NOMO-1 treated with dmso at 0.1 percent for 144 hours (cell line): ENCODE measurements around the gene CBFA2T3.
"Not testable (repeated sequence)": the region's sequence is repeated elsewhere in the genome, so short reads cannot be mapped to it uniquely, and the experiment has no call there.

Source experiments
- DNase-seq: peaks from one replicate; lab custom pipeline; 2025; ENCODE audit not compliant: unreplicated experiment; lab: John Stamatoyannopoulos, UW

CBFA2T3 gene

DNA sequence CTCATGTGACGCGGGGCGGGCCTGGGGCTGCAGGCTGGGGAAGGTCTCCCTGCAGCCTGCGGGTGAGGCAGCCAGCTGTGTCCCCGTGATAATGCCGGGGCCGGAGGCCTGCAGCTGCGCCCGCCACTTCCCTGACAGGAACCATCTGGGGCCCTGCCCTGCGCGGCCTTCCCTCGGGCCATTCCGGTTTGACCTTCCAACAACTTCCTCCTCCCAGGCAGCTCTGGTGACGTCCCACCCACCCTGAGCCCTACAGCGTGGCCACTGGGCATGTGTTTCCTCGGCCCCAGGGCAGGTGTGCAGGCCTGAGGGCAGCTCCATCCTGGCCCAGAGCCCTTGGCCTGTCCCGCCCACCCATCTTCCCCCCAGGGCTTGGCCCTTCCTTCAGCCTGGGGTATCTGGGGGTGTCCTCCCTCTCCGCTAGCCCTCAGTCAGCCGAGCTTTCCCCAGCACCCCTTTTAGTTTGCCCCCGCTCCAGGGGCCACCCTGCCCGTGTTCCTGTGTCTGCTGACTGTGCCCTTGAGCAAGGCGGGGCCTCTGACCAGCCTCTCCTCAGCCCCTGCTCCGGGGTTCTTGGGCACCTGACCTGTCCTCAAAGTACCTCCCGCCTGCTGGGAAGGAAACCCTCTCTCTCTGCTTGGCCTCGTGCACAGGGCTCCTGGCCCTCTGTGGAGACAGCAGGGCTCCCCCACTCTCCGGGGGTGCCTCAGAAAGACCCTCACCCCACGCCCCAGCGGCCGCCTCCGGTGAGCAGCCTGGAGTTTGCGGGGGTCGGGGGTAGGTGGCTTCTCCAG, at the start of gene CBFA2T3:
CBFA2T3 (minus strand) TSS at position 190 of the 794 bp plus-strand sequence. CDS start 400 bp downstream, outside the sequence.
- DNase-seq = peak; percentile 65

DNA sequence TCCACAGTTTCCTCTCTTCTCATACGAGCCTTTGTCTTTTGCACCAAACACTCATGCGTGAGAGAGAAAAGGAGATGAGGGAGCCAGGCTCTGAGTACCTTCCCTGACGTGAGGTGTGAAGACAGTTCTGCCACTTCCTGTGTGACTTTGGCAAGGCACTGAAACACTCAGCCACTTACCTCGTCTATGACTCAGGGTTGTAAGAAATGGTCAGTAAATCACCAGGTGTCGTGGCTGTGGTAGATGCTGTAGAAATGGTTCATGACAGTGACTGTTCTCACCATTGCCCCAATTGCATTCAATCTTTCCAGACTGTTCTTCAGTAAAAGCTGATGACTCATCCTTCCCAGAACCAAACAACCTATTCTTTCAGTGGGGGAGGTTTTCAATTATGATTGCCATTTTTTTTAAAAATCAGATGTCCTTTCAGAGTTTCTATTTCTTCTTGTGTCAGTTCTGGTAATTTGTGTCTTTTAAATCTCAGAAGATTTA, 49.2 kb upstream of the CBFA2T3 start:
- DNase-seq = peak; percentile 26

GRCh38 chr16:89025636-89026035, 48.6 kb upstream of the CBFA2T3 start:
- no peak for DNase-seq

DNA sequence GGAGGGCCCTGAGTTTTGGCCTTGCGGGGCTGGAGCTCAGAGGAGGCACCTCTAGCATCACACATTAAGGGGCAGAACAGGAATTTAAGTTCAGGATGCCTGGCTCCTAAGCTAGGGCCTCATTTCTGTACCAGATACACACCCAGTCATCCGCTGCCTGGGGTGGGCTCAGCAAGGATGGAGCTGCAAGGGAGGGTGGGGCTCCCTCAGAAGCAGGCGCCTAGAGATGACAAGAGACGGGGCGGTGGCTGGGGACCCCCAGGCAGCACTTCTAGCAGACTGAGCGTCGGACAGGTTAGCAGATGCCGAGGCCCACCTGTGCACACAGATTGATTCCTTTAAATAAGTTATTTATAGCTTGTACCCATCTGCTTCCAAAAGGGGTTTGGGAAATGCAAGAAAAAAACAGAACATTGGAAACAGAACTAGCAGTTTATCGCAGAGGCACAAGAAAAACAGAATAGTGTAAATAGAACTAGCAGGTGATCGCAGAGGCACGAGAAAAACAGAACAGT, 47.6 kb upstream of the CBFA2T3 start:
- no peak for DNase-seq

DNA sequence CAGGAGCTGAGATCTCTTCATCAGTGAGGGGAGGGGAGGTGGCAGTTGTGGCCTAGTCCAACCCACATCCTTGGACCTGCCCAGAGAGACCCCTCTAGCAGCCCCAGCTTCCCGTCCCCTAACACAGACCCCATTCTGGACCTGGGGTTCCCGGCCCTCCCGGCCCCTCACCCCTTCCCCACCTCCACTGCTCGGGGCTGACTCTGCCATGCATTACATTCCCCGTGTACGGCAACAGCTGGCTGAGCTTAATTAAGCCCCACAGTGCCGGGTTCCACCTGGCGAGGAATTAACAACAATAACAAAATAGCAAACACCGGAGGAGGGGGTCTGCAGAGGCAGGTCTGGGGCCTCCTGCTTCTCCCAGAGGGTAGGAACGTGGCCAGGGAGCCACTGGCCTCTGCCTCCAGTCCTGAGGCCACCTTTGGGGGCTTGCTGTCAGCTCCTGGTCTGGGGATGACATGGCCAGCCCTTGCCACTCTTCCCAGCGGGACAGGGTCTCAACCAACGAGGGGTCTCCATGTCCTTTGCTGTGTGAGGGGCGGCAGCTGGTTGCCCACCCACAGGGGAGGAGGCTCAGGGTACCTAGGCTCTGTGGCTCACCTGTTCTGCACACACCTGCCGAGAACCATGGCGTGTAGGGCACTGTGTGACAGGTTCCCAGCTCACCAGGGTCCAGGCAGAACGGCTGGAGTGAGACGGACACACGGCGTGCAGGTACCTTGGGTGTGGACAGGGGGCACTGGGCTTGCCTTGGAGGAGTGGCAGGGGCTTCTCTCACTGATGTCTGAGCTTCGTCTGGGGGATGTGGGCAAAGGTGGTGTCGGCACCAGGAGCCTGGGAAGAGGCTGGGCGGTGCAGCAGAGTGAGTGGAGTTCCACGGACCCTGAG, 46.9 kb upstream of the CBFA2T3 start:
- DNase-seq = no peak

DNA sequence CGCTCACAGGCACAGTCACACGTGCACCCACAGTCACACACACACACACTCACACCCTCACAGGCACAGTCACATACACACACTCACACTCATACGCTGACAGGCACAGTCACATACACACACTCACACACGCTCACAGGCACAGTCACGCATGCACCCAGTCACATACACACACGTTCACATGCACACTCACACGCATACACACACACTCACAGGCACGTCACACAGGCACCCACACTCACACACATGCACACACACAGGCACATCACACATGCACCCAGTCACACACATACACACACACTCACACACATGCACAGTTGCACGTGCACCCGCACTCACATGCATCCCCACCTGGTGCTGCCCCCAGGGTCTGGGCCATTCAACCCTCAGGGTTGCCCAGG, 46.1 kb upstream of the CBFA2T3 start:
- DNase-seq = no peak

DNA sequence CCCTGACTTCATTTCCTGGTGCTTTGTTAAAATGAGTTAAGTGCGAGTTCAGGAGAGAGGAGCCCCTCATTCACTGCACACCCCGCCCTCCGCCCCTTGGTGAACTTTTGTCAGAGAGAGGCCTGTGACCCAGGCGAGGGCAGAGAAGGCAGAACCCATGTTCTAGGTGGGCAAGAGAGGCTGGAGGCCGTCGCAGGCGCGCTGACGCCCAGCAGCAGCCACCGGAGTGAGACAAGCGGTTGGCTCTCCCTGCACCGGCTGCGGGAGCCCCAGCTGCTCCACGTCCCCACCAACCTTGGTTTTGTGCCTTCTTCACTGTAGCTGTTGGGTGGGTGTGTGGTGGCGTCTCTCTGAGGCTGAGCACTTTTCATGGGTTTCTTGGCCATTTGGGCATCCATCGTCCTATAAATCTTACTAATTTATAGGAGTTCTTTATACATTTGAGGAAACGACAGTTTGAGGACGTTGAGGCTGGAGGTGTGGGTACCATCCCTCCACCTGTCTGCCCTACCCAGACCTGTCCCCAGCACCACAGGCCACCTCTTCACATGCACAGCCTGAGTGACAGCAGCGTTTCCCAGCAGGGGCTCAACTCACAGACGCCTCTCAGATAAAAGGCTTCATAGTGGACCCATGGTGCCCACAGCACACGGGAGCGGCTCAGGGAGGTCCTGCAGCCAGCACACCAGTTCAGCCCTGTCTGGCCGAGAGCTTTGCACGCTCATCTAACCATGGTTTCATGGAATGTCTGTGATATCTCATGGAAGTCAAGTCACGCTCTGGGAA, 45.2 kb upstream of the CBFA2T3 start:
- DNase-seq = no peak

- DNase-seq = no peak
These were observed 44.1 kb upstream of the CBFA2T3 start for GRCh38 chr16:89020925-89021595.

DNA sequence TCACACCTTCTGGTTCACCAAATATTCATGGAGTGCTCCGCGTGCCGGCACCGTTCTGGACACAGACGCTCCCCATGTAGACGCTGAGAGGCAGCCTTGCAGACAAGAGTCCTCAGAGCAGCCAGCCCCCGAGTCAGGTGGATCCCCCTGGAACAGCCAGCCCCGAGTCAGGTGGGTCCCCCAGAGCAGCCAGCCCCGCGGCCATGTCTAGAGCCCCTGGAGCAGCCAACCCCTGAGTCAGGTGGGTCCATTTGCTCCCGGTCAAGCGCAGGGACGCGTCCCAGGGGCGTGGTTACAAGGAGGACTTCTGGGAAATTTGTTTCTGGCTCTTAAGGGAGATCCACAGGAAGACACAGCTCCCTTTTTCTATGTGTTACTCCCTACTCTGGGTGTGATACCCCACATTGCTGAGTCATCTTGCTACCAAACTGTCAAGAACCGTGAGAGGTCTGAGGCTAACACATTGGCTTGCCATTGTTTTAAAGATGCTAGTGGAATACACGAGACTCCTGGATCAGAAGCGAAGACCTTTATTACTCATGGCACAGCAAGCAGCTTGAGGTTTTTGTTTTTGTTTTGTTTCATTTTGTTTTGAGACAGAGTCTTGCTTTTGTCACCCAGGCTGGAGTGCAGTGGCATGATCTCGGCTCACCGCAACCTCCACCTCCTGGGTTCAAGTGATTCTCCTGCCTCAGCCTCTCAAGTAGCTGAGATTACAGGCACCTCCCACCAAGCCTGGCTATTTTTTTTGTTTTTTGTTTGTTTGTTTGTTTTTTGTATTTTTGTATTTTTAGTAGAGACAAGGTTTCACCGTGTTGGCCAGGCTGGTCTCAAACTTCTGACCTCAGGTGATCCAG, 43.3 kb upstream of the CBFA2T3 start:
- DNase-seq = no peak

DNA sequence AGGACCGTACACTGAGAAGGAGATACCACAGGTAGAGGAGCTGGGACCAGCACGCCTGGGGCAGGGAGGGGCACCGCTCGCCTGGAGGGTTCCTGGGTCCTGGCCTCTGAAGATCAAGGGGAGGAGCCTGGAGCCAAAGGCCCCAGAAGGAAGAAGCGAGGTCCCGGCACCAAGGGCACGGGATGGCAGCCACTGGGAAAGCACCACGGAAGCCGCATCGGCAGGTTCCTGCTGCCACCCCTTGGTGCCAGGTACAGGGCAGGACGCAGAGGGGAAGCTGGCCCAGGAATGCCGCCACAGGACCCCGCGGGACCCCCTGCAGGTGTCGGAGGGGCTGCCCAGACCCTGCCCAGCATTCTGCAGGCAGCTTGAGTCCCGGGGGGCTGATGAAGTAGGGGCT, 42.5 kb upstream of the CBFA2T3 start:
- no peak for DNase-seq

DNA sequence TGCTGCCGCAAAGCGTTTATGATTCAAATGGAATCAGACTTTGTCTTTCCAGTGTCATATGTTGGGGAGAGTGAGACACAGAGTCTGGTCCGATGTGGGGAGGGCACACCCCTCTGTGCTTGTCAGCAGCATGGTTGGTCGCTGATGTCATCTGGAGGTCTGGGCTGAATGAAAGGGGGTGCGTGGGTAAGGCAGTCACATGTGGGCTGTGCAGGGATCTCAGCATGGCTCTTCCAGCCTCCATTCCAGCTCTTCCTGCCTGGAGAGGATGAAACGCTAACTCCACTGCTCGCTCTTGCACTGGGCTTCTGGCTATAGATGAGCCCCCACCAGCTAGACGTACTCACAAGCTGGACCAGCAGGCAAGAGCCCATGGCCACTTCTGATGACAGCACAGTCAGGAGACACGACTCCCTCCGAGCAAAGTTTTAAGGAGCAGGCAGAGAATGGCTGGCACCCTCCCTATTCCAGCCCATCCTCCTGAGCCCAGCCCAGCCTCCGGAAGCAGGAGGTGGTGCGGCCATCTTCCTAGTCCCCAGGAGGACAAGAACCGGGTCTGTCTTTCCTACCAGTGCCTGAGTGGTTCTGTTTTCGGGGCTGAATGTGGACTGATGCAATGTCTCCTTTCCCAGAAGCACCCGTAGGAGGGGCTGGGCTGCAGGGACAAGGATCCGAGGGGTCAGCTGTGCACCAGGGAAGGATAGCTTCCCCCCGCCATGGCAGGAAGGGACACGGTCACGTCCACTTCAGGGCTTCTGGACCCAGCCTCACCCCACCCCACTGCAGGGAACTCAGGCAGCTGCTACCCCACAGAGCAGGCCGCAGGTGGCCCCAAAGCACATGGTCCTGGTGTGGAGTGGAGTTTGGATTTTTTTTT, 41.5 kb upstream of the CBFA2T3 start:
- no peak for DNase-seq

DNA sequence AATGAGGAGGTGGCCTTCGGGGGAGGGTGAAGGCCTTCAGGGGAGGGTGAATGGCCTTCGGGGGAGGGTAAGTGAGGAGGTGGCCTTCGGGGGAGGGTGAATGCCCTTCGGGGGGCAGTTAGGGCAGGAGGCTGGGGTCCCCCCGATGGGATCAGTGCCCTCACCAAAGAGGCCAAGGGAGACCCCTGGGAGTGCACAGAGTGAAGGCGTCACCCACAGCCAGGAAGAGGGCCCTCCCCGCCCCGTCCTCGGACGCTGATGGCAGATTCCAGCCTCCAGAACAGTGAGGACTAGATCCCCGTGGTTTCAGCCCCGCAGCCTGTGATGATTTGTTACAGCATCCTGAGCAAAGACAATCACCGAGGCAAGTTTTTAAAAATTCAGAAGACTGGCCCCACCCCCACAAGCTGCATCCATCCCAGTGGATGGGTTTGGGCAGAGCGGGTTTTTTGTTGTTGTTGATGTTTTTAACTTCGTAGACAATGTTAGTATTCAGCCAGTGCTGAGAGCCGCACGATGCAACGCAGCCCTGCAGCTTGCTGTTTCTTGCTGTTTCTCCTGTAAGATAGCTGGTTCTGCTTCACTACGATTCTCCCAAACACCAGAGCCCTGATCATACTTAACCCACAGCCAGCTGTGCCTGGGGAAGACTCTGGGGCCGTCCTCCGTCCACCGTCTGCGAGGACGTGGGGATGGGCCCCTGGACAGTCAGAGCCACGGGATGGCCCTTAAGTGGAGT, 40.7 kb upstream of the CBFA2T3 start:
- DNase-seq = no peak

DNA sequence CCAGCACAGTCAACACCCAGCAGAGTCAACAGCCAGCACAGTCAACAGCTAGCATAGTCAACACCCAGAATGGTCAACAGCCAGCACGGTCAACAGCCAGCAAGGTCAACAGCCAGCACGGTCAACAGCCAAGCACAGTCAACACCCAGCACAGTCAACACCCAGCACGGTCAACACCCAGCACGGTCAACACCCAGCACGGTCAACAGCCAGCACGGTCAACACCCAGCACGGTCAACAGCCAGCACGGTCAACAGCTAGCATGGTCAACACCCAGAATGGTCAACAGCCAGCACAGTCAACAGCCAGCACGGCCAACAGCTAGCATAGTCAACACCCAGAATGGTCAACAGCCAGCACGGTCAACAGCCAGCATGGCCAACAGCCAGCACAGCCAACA, 39.6 kb upstream of the CBFA2T3 start:
- DNase-seq = not testable (repeated sequence)

- no peak for DNase-seq
These were observed 38.4 kb upstream of the CBFA2T3 start for GRCh38 chr16:89015271-89015859.

- DNase-seq = no peak
These were observed 37.6 kb upstream of the CBFA2T3 start for GRCh38 chr16:89014403-89015230.

DNA sequence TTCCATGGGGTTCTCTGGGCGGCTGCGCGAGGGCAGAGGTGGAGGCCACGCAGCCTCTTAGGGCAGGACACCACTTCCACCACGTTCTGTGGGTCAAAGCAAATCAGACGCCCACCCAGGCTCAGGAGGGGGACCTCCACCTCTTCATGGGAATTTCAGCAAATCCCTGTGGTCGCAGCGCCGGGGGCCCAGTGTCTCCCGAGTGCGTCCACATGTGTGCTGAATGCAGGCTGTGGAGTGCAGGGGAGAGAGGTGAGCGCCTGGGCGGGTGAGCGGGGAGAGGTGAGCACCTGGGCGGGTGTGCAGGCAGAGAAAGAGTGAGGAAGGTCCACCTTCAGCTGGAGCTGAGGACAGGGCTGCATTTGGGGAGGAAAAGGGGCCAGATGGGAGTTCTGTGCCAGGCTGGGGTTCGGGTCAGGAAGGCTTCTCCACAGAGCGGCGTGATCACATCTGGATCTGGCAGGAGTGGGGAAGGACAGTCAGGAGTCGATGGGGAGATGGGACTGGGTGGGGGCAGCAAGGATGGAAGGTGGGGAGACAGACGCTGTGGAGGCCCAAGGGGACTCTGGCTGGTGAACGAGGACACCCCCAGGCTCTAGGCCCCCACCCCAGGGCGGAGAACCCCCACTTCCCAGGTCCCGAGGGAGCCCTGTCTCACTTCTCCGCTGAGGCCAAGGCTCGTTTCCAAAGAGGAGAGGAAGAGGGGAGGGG, 36.8 kb upstream of the CBFA2T3 start:
- DNase-seq = no peak
